ENCODE results near the gene COX7A2L.
A peak's percentile ranks its signal among the peaks of the same experiment; 100 is the strongest.

GRCh38 chr2:42338567-42339190, 22.3 kb downstream of the COX7A2L start:
- TF ChIP-seq POLR2AphosphoS5 (IDR thresholded peaks at IDR 0.05; ENCODE audit: low read depth, low read length) (peak; percentile 2; the same call in 1 of the 2 replicates), POLR2A (IDR thresholded peaks at IDR 0.05; ENCODE audit: low read depth, low read length) (no peak)

Measured in GM12891 (cell line).